ENCODE results near the gene FTSJ1.

FTSJ1 gene

DNA sequence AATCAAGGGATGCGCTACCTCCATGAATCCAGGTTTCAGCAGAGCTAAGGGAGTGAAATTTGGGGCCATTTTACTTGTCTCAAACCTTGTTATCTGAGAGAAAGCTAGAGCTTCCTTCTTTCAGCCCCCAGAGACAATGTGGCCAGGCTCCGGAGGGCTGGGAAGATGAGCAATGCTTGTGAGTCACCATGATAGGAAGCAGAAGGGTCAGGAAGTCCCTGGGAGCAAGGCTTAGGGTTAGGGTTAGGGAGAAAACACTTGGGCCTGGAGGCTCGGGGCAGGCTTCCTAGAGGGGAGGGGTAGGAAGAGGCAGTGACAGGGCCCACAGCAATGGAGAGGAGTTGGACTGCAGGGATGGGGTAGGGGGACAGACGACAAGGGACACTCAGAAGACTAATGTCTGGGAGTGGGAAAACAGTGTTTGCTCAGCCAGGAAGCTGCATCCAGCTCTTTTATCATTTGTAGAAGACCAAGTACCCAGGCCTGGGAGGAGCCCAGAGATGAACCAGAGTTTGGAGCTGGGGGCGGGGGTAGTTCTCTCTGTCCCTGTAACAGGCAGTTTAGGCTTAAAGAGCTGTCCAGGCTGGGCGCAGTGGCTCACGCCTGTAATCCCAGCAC is 16.4 kb downstream of the FTSJ1 start:
- peak; percentile 75 for DNase-seq (ENCODE audit: low read depth)
- no peak overlapping the region for H3K4me3 ChIP-seq (ENCODE audit: control insufficient read depth, low read depth, low read length)
- TF ChIP-seq, protein P1, sequence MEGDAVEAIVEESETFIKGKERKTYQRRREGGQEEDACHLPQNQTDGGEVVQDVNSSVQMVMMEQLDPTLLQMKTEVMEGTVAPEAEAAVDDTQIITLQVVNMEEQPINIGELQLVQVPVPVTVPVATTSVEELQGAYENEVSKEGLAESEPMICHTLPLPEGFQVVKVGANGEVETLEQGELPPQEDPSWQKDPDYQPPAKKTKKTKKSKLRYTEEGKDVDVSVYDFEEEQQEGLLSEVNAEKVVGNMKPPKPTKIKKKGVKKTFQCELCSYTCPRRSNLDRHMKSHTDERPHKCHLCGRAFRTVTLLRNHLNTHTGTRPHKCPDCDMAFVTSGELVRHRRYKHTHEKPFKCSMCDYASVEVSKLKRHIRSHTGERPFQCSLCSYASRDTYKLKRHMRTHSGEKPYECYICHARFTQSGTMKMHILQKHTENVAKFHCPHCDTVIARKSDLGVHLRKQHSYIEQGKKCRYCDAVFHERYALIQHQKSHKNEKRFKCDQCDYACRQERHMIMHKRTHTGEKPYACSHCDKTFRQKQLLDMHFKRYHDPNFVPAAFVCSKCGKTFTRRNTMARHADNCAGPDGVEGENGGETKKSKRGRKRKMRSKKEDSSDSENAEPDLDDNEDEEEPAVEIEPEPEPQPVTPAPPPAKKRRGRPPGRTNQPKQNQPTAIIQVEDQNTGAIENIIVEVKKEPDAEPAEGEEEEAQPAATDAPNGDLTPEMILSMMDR (conservative IDR thresholded peaks at IDR 0.05; ENCODE audit: control insufficient read depth, insufficient read depth, low read depth, low read length): no peak

DNA sequence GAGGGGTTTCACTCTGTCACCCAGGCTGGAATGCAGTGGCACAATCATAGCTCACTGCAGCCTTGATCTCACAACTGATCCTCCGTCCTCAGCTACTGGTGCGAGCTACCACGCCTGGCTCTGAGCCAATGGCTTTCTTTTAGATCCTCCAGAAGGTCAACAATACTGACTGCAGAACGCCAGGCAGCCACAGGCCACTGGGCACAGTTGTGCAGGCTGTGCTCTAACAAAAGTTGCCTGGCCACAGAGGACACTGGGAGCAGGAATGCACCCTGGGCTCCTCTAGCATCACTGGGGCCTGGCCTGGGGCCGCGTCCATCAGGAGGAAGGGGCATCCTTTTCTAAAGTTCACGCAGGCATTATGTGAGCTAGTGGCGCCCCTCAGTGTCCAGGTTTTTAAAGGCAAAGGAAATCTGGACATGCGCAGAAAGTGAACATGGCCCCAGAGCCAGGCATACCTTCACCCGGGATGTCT is 17.9 kb downstream of the FTSJ1 start:
- TF ChIP-seq, protein P1 (conservative IDR thresholded peaks at IDR 0.05; ENCODE audit: control insufficient read depth, insufficient read depth, low read depth, low read length): peak; percentile 47

GRCh38 chrX:48496660-48497059 is 20.7 kb downstream of the FTSJ1 start:
- DNase-seq (ENCODE audit: low read depth): peak; percentile 55
- no peak overlapping the region for H3K4me3 ChIP-seq (ENCODE audit: control insufficient read depth, low read depth, low read length)
- TF ChIP-seq, protein P1 (conservative IDR thresholded peaks at IDR 0.05; ENCODE audit: control insufficient read depth, insufficient read depth, low read depth, low read length): no peak

More for the DNA sequence above, 17.9 kb downstream of the FTSJ1 start:
- peak; percentile 58 for DNase-seq (ENCODE audit: low read depth)
- H3K4me3 ChIP-seq (ENCODE audit: control insufficient read depth, low read depth, low read length): no peak overlapping the region

GRCh38 chrX:48497871-48498270 is 21.9 kb downstream of the FTSJ1 start:
- no peak for DNase-seq (ENCODE audit: low read depth)
- TF ChIP-seq, protein P1 (conservative IDR thresholded peaks at IDR 0.05; ENCODE audit: control insufficient read depth, insufficient read depth, low read depth, low read length): no peak

DNA sequence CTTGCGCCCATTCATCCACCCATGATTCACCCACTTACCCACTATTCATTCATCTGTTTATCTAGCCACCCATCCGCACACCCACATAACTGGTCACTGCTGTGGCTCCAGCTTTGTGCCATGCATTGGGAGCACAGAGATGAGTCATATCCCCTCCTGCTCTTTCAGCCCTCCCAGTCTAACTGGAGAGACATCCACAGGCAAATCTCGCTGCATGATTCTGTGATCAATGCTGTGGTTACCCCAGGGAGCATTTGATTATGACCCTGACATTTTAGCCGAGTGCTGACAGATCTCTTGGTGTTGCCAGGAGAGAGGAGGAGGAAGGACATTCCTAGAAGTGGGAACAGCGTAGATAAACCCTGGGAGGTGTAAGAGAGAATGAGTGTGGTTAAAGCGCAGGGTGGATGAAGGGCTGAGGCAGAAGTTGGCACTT is 22.4 kb downstream of the FTSJ1 start:
- TF ChIP-seq, protein P1 (conservative IDR thresholded peaks at IDR 0.05; ENCODE audit: control insufficient read depth, insufficient read depth, low read depth, low read length): no peak
- peak; percentile 89 for DNase-seq (ENCODE audit: low read depth)
- no peak overlapping the region for H3K4me3 ChIP-seq (ENCODE audit: control insufficient read depth, low read depth, low read length)

More at GRCh38 chrX:48497871-48498270, 21.9 kb downstream of the FTSJ1 start:
- no peak overlapping the region for H3K4me3 ChIP-seq (ENCODE audit: control insufficient read depth, low read depth, low read length)

- DNase-seq (ENCODE audit: low read depth): no peak
- TF ChIP-seq, protein P1 (conservative IDR thresholded peaks at IDR 0.05; ENCODE audit: control insufficient read depth, insufficient read depth, low read depth, low read length): no peak
- H3K4me3 ChIP-seq (ENCODE audit: control insufficient read depth, low read depth, low read length): no peak overlapping the region
Measured at GRCh38 chrX:48504261-48504660, 28.3 kb downstream of the FTSJ1 start.

Data from fibroblast of mammary gland (primary cell).